Vagina (tissue), 2 donors: Measurements from ENCODE around the gene CAB39. TPM values are rescaled to one million over a fixed set of nuclear protein-coding genes. Genes with fewer than 3 reads are reported as not detected.

ENCODE experiments used
- DNase-seq, 2 donors: peaks; one replicate each; pipeline ENCODE4 v3.0.0-alpha.2; 2017; ENCODE audit errors: extremely low spot score in 2 of 2
- H3K27ac ChIP-seq: fragments of 200-600 bp; sonication (generic); one replicate; pipeline ENCODE4 v1.5.1; 2019
- H3K27me3 ChIP-seq: fragments of 200-600 bp; sonication (generic); one replicate; pipeline ENCODE4 v1.5.1; 2019
- H3K36me3 ChIP-seq, 2 donors: fragments of 200-600 bp; sonication (generic); one replicate each; pipeline ENCODE4 v1.5.1; 2017 to 2019
- H3K4me1 ChIP-seq: fragments of 200-600 bp; sonication (generic); one replicate; pipeline ENCODE4 v1.5.1; 2019
- H3K4me3 ChIP-seq, 2 donors: fragments of 200-600 bp; sonication (generic); 1 replicate in 1 of 2; 2 replicates in 1 of 2; pipeline ENCODE4 v1.5.1; 2016 to 2019
- H3K9me3 ChIP-seq: fragments of 200-600 bp; sonication (generic); one replicate; pipeline ENCODE4 v1.5.1; 2019
- CTCF ChIP-seq, 3 experiments: fragments of 450-650 bp in 2 of 3; fragments of 200-600 bp in 1 of 3; sonication (generic) in 1 of 3; IDR thresholded peaks; one replicate each; pipeline ENCODE4 v1.5.1; 2017 to 2019; ENCODE audit warnings: antibody characterized with exemption in 3 of 3, mild to moderate bottlenecking in 2 of 3, moderate library complexity in 2 of 3
- POLR2A ChIP-seq, 2 donors: fragments of 450-650 bp; IDR thresholded peaks; one replicate each; pipeline ENCODE4 v1.6.1; 2017; ENCODE audit warnings: antibody characterized with exemption in 2 of 2, mild to moderate bottlenecking in 2 of 2, moderate library complexity in 2 of 2
- POLR2AphosphoS5 ChIP-seq, 2 donors: sonication (generic); formaldehyde crosslinking; IDR thresholded peaks; one replicate each; pipeline ENCODE4 v1.9.0; 2017; ENCODE audit warnings: antibody characterized with exemption in 2 of 2, mild to moderate bottlenecking in 2 of 2, low read depth in 1 of 2; ENCODE audit not compliant: insufficient read depth in 1 of 2
- intact Hi-C: fragments of 100-400 bp; cut with DNase I; formaldehyde crosslinking; loops from one replicate; pipeline ENCODE4 v1.15.1; 2023
- total RNA-seq: library from RNA; depleted of rRNA; stranded (reverse); fragments of >200 nt; gene quantifications from one replicate; pipeline ENCODE4 v1.2.3, GENCODE V29; 2016

The CAB39 gene
- total RNA-seq, 1 donor from 2014 or later, result 59.4 TPM

- intact Hi-C loops, result no loop called here
- Histone ChIP-seq H3K36me3 (no peaks in the 10 kb centered on the region), H3K9me3 (no peaks in the 10 kb centered on the region), H3K27me3 (no peaks in the 10 kb centered on the region), H3K4me3 (peak overlapping the region; percentile 68 to 84), H3K4me1 (peaks cover 51% of the 10 kb centered on the region), H3K27ac (peak overlapping the region; percentile 67)
- no peak for DNase-seq
- TF ChIP-seq POLR2AphosphoS5 (IDR thresholded peaks at IDR 0.05; ENCODE audit: insufficient read depth in 1 of 2, low read depth in 1 of 2), result no peak
Observed at GRCh38 chr2:230864122-230864604, 151.5 kb downstream of the CAB39 start.

DNA sequence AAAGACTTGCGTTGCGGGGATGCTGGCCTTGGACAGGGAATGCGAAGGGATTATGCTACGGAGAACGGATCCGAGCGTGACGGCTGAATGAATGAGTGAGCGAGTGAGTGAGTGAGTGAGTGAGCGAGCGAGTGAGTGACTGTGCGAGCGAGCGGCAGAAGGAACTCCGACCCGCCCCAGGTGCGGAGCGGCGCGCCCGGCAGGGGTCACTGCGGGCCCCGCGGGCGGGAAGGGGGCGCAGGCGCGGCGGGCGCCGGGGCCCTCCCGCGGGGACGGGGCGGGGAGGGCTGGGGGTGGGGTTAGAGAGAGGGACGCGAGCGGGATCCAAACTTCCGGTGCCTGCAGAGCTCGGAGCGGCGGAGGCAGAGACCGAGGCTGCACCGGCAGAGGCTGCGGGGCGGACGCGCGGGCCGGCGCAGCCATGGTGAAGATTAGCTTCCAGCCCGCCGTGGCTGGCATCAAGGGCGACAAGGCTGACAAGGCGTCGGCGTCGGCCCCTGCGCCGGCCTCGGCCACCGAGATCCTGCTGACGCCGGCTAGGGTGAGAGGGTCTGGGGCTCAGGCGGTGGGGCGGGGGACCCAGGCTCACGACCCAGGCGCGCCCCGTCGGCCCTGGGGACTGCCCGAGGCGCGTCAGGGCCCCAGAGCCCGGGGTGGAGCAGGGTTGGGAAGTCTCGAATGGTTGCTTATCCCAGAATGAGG lies 152.1 kb downstream of the CAB39 start, which contains the start of gene ITM2C:
TSS of gene ITM2C (plus strand) at position 338 of the 702 bp plus-strand sequence. CDS start at position 422, 84 bp downstream.
- intact Hi-C loops, result no loop called here
- no peak for DNase-seq
- TF ChIP-seq POLR2AphosphoS5 (IDR thresholded peaks at IDR 0.05; ENCODE audit: insufficient read depth in 1 of 2, low read depth in 1 of 2) (peak in 1 of 2 donors; percentile 78), POLR2A (IDR thresholded peaks at IDR 0.05) (no peak), CTCF (IDR thresholded peaks at IDR 0.05) (peak in 1 of 3 experiments; percentile 24)
- Histone ChIP-seq H3K4me1 (peaks cover 55% of the 10 kb centered on the region), H3K9me3 (no peaks in the 10 kb centered on the region), H3K4me3 (peak within 1 kb of the TSS; percentile 68 to 84), H3K27ac (peak within 1 kb of the TSS; percentile 67), H3K36me3 (no peaks in the 10 kb centered on the region), H3K27me3 (no peaks in the 10 kb centered on the region)

DNA sequence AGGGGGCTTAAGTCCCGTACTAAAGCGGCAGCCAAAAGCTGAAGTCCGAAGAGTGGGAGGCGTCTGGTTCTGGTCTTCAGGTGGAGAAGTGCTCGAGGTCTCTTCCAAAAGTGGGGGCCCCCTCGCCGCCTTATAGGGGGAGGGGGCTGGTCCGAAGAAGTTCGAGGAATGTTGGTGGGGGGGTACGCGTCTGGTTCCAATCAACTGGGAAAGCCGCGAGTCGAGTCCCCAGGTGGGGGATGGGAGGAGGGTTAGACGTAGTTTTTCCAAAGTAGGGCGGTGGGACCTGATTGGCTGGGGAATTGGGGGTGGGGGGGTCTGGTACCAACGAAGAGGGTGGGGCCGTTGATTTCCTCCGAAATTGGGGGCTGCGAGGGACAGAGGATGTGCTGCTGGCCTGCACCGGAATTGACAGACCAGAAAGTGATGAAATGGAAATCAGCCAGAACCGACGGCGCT lies 152.7 kb downstream of the CAB39 start:
- peak overlapping the region; percentile 67 for H3K27ac ChIP-seq
- intact Hi-C loops, result no loop called here
- peak in 1 of 2 donors; percentile 85 for DNase-seq
- peaks cover 61% of the 10 kb centered on the region for H3K4me1 ChIP-seq
- H3K27me3 ChIP-seq, result no peaks in the 10 kb centered on the region
- H3K36me3 ChIP-seq, result no peaks in the 10 kb centered on the region
- TF ChIP-seq CTCF (IDR thresholded peaks at IDR 0.05) (no peak), POLR2AphosphoS5 (IDR thresholded peaks at IDR 0.05; ENCODE audit: insufficient read depth in 1 of 2, low read depth in 1 of 2) (no peak), POLR2A (IDR thresholded peaks at IDR 0.05) (no peak)
- H3K9me3 ChIP-seq, result no peaks in the 10 kb centered on the region
- peak overlapping the region; percentile 68 to 84 for H3K4me3 ChIP-seq

- peak; percentile 84 to 93 for DNase-seq
- intact Hi-C loops, result no loop called here
- H3K4me1 ChIP-seq, result peaks cover 68% of the 10 kb centered on the region
Observed at GRCh38 chr2:230865766-230866755, 153.4 kb downstream of the CAB39 start.

More at GRCh38 chr2:230865766-230866755, 153.4 kb downstream of the CAB39 start:
- Histone ChIP-seq H3K27me3 (no peaks in the 10 kb centered on the region), H3K9me3 (no peaks in the 10 kb centered on the region), H3K36me3 (no peaks in the 10 kb centered on the region), H3K4me3 (peak overlapping the region; percentile 68 to 84), H3K27ac (peak overlapping the region; percentile 67)
- TF ChIP-seq CTCF (IDR thresholded peaks at IDR 0.05) (no peak), POLR2AphosphoS5 (IDR thresholded peaks at IDR 0.05; ENCODE audit: insufficient read depth in 1 of 2, low read depth in 1 of 2) (peak in 1 of 2 donors; percentile 24)
